Left colon (tissue), 2 donors: ENCODE measurements around the gene POR. TPM values are rescaled to one million over a fixed set of nuclear protein-coding genes. Genes with fewer than 3 reads are reported as not detected.
"Not testable (repeated sequence)": the region's sequence is repeated elsewhere in the genome, so short reads cannot be mapped to it uniquely, and the experiment has no call there.

Experiments
- ATAC-seq: fragments of 200-7000 bp; cut with Tn5 transposase; one replicate; pipeline ENCODE4 v1.9.1; 2020; ENCODE audit warnings: mild to moderate bottlenecking, moderate library complexity
- DNase-seq, 2 donors: peaks; one replicate each; pipeline ENCODE4 v3.0.0-alpha.2; 2020
- intact Hi-C, 2 donors: fragments of 100-400 bp; cut with DNase I in 1 of 2; cut with micrococcal nuclease in 1 of 2; formaldehyde crosslinking; loops; one replicate each; pipeline versions ENCODE4 v1.11.2 to v1.14.0; 2022; cut with DNase I, micrococcal nuclease
- total RNA-seq, 2 donors: library from RNA; stranded (reverse); fragmentation: NEBNext Ultra II Directional; extraction: Animal tissue kit (Norgen Biotek cat#: 25700); gene quantifications; one replicate each; pipeline ENCODE4 v1.2.1, GENCODE V29; 2021
- donor health status: DM: no; HTN: no; CAD: no.
- donor health status: DM: yes; HTN: yes; CAD: no.

POR gene
- total RNA-seq, 2 donors from 2014 or later: 131 to 150 TPM

DNA sequence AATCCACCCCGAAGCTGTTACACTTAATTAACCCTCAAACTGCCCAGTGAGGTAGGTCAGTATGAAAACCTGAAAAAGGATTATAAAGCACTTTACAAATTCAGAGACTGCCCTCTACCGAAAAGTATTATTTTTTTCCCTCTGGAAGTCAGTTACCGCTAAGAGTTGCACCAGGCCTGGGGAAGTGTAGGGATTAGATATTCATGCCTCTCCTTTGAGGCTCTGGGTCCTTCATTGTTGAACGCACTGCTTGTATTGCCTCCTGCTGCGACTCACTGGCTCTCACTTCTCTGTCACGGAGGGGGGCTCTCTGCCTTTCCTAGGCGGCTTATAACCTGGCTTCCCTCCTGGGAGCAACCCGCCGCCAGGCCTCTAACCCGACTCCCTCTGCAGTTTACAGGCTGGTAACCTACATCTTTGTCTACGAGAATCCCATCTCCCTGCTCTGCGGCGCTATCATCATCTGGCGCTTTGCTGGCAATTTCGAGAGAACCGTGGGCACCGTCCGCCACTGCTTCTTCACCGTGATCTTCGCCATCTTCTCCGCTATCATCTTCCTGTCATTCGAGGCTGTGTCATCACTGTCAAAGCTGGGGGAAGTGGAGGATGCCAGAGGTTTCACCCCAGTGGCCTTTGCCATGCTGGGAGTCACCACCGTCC is 33.4 kb upstream of the POR start:
- intact Hi-C loops: no loop called here
- no peak for ATAC-seq
- DNase-seq: no peak

GRCh38 chr7:75883265-75883824 is 31.6 kb upstream of the POR start:
- DNase-seq, ATAC-seq, intact Hi-C loops: not testable (repeated sequence)

GRCh38 chr7:75884476-75884875 is 30.5 kb upstream of the POR start:
- DNase-seq (peak in 1 of 2 donors; percentile 35), ATAC-seq (peak; percentile 85)
- intact Hi-C loops: no loop called here

DNA sequence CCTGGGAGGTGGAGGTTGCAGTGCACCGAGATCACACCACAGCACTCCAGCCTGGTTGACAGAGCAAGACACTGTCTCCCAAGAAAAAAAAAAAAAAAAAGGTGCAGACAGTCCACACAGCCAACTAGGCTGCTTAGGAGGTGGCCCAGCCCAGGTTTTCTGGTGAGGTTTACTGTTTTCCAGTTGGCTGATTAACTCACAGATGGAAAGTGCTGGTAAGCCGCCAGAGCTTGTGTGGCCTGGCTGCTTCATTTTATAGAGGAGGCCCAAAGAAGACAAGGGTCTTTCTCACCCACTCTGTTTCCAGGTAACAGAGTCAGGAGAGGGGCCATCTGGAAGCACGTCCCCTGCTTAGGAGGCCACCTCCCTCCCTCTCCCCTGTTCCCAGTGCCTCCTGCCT is 29.9 kb upstream of the POR start:
- DNase-seq (no peak), ATAC-seq (peak; percentile 14)
- intact Hi-C loops: no loop called here

DNA sequence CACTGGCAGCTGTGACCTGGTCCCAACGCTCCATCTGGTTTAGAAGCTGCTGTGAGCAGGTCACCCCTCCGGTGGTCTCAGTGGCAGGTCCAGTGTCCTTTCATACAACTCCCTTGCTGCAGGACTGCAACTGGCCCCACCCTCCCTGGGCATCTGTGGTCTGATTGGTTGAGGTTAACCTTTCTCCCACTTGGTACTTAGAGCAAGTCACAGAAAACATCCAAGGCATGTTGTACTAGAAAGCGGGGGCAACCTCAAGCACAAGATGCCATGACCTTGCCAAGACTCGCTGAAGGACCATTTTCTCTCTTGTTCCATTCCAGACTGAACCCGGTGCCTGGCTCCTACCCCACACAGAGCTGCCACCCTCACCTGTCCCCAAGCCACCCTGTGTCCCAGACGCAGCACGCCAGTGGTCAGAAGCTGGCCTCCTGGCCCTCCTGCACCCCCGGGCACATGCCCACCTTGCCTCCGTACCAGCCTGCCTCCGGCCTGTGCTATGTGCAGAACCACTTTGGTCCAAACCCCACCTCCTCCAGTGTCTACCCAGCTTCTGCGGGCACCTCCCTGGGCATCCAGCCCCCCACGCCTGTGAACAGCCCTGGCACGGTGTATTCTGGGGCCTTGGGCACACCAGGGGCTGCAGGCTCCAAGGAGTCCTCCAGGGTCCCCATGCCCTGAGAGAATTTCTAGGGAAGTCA is 27.1 kb upstream of the POR start:
- intact Hi-C loops: no loop called here
- ATAC-seq: no peak
- DNase-seq: no peak

- ATAC-seq: no peak
- DNase-seq: no peak
- intact Hi-C loops: no loop called here
Observed at GRCh38 chr7:75888464-75889222, 26.3 kb upstream of the POR start.

GRCh38 chr7:75889223-75889825 is 25.6 kb upstream of the POR start:
- intact Hi-C loops: no loop called here
- DNase-seq (no peak), ATAC-seq (no peak)

DNA sequence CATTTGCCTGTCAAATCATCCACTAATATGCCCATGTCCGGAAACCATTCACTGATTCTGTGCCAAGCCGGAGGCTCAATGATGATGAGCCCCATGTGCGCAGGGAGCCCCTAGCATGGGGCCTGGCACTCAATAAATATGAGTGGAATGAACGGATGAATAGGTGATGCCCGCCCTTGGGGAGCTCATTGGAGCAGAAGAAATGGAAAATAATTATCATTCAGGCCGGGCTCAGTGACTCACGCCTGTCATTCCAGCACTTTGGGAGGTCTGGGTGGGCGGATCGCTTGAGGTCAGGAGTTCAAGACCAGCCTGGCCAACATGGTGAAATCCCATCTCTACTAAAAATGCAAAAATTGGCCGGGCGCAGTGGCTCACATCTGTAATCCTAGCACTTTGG is 25.1 kb upstream of the POR start:
- ATAC-seq: no peak
- DNase-seq: no peak

GRCh38 chr7:75891237-75891636 is 23.7 kb upstream of the POR start:
- DNase-seq, intact Hi-C loops: not testable (repeated sequence)

More for the DNA sequence above, 25.1 kb upstream of the POR start:
- intact Hi-C loops: no loop called here

GRCh38 chr7:75891815-75892411 is 23.0 kb upstream of the POR start:
- intact Hi-C loops: no loop called here
- DNase-seq: no peak
- no peak for ATAC-seq

More at GRCh38 chr7:75891237-75891636, 23.7 kb upstream of the POR start:
- not testable (repeated sequence) for ATAC-seq

DNA sequence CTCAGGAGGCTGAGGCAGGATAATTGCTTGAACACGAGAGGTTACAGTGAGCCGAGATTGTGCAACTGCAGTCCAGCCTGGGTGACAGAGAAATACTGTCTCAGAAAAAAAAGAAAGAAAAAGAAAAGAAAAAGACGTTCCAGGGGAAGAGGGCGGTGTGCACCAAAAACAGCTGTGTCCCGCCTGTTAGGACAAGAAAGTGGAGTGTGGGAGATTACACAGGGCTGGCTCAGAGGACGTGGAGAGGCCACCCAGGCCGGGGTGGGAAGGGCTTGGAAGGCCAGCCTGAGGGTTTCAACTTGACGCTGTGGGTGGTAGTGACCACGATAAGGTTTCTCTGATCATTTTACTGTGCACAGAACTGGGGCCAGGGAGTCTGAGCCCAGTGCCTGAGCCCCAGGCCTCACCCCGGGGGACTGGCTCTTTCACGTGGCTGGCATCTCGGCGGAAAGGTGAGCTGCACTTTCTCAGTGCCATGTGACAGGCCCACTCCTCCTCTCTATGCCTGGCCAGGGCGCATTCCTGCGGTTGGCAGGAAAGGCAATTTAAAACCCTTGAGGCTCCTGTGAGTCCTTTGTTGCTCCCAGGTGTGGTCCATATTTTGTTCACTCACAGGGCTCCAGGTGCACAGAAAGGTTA is 22.2 kb upstream of the POR start:
- intact Hi-C loops: no loop called here
- peak; percentile 23 to 41 for DNase-seq
- ATAC-seq: peak; percentile 15

DNA sequence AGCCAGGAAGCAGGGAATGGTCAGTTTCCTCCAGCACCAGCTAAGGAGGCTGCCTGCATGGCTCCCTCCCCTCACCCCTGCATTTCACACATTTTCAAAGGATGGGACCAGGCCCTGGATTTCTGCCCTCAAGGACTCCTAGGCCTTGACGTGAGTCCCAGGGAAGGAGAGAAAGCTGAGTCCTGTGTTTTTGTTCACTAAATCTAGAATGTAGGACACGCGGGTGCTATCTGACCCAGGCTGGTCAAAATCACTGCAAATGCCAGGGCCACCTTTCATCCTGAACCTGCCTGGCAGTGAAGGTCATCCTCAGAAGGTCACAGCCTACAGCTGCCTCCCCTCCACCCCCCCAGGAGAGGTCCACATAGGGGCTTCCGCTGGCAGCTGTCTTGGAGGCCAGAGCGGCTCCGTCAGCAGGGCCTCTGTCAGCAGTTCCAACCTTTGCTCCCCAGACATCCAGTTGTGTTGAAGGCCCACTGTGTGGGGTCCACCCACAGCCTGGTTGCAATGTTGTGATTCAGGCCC is 18.1 kb upstream of the POR start:
- ATAC-seq: no peak
- intact Hi-C loops: no loop called here
- DNase-seq: no peak

GRCh38 chr7:75900617-75901315 is 14.2 kb upstream of the POR start:
- intact Hi-C loops: no loop called here
- no peak for ATAC-seq
- no peak for DNase-seq

- intact Hi-C loops: no loop called here
Observed at GRCh38 chr7:75905785-75906604, 9.0 kb upstream of the POR start.

GRCh38 chr7:75906991-75907667 is 7.8 kb upstream of the POR start:
- ATAC-seq (peak; percentile 71), DNase-seq (no peak)
- intact Hi-C loops: no loop called here

More at GRCh38 chr7:75905785-75906604, 9.0 kb upstream of the POR start:
- peak; percentile 19 to 58 for DNase-seq
- ATAC-seq: peak; percentile 26

- intact Hi-C loops, ATAC-seq, DNase-seq: not testable (repeated sequence)
Observed at GRCh38 chr7:75907668-75908039, 7.3 kb upstream of the POR start.
